Fibroblast of skin of scalp (primary cell): Measurements from ENCODE around the gene ZAP70.
A peak's percentile ranks its signal among the peaks of the same experiment; 100 is the strongest.
"Not testable (repeated sequence)": the region's sequence is repeated elsewhere in the genome, so short reads cannot be mapped to it uniquely, and the experiment has no call there.

Experiments used
- DNase-seq: peaks from one replicate; pipeline ENCODE4 v3.0.0-alpha.2; 2013

ZAP70 gene

DNA sequence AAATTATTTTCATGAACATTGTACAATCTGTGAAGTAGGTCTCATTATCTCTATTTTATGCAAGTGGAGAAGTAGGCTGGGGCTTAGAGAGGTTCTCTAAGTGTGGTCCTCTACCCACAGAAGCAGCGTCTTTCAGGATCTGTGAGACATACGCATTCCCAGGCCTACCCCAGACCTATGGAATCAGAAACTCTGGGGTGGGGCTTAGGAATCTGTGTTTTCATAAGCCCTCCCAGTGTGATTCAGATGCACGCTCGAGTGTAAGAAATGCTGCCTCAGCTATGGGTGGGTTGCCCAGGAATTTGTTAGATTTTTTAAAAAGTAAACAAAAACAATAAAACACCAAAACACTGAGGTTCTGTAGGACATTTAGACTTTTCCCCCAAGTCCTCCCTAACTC lies 14.8 kb upstream of the ZAP70 start:
- DNase-seq = no peak

DNA sequence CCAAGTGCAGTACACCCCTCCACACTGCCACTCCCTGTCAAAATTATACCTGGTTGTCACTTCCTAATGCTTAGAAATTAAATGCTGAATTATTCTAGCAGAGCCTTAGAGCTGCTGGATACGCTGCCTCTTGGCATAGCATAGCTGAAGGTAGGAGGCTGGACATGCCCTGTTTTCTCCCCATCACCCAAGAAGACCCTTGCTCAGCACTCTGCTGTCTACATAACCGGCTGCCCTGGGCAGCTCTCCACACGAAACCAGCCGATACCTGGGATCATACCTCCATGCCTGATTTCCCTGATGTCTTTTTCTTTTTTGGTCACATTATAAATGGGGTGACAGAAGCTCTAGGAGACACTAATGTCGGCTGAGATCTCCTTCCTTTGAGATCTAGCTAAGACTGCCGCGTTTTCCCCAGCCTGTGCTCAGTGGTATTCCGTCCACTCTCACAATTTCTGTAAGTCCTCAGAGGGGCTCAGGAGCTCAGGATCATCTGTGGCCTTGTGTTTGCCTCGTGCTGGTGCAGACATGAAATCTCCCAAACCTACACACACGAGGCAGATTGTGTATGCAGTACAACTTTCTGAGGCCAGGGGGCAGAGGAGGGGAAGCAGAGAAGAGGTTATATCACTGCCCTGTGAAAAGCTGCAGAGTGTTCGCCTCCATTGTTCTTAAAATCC lies 13.5 kb upstream of the ZAP70 start:
- peak; percentile 57 for DNase-seq

DNA sequence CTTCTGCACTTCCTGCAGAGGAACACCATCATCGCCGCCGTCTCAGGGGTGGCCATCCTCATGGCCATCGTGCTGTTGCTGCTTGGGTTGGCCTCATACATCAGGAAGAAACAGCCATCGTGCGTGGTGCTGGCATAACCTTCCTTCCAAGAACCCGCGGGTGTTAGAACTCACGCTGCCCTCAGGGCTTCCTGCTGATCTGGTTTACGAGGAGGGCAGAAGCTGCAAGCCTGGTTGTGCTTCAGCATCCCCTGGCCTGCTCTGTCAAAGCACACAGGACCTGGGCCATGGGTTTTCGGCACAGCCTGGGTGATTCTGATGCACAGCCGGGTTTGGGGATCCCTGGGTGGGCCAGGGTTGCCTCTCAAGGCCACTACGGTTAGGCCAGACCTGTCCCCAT lies 12.2 kb upstream of the ZAP70 start:
- no peak for DNase-seq

DNA sequence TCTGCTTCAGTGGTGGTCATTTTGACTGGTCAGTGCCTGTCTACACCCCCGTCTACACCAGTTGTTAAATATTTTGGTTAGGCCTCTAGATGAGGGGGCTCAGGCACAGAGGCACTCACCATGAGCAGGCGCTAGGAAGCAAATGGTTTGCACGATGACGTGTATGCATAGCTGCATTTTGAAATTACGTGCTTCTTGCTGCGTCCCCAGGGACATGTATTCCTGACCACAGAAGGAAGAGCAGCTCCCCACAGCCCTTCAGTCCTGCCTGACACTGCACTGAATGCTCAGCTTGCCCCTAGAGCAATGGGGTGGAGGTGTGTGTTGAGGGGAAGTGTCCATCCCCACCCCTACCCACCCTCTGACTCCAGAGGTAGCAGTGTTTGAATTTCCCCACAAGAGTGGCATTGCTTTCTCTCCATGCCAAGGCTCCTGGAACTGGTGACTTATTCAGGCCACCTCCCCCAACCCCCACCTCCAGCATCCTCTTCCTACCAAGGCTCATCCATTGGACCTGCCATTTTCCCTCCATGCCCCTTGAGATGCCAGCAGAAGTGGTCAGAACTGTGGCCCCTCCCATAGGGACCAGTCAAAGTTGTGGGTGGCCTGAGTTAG lies 11.4 kb upstream of the ZAP70 start:
- DNase-seq = peak; percentile 55

DNA sequence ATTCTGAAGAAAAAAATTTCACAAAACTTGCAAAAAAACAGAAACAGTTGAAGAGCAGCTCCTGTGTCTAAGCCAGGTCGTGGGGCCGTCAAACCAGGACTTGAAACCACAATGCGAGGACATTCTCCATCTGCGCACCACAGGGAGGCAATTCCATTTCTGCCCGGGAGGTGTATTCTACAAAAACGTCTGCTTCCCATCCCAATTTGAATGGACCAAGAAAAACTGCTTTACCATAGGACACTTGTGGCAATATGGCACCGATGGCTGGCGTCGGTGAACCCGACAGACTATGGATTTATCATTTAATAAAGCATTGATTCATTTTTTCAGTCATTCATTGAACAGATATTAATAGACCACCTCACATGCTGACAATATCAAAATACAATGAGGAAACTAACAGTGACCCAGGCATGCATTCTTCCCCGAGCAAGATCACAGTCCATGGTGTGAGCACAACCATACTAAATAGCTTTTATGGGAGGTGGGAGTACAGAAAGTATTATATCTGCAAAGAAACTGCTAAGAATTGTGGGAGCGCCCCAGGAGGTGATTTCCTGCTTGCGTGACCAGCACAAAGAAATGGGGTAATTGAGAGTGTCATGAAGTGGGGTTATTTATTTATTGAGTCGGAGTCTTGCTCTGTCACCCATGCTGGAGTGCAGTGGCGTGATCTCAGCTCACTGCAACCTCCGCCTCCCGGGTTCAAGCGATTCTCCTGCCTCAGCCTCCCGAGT lies 10.5 kb upstream of the ZAP70 start:
- DNase-seq = no peak

DNA sequence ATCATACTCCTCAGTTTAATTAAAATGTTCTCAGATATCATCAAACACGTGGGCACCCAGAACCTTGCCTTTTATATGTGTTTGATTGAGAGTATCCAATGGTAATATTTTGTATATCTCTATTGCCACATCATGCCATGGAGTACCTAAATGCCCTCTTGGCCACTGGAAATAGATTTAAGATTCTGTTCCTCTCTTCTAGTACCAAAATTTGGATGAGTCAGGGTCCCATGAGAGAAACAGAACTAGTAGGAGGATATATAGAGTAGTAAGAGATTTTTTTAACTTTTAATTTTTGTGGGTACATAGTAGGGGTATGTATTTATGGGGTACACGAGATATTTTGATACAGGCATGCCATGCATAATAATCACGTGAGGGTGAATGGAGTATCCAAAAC lies 9.6 kb upstream of the ZAP70 start:
- no peak for DNase-seq

DNA sequence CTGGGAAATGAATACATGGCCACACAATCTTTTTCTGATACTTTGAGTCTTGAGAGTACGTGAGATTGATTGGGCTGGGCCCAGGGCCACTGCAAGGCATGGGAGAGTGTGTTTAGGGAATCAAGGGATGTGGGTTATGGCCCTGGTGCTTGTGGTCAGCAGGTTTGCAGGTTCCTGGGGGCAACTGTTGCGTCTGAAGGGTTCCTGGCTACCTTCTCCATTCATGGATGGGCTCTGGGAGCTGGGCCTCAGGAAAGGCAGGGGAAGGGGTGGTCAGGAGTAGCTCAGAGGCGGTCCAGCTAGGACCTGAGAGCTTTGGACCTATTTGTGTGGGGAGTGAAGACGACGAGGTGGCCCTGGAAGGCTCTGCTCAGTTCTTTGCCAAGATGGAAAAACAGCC lies 8.4 kb upstream of the ZAP70 start:
- DNase-seq = no peak

DNA sequence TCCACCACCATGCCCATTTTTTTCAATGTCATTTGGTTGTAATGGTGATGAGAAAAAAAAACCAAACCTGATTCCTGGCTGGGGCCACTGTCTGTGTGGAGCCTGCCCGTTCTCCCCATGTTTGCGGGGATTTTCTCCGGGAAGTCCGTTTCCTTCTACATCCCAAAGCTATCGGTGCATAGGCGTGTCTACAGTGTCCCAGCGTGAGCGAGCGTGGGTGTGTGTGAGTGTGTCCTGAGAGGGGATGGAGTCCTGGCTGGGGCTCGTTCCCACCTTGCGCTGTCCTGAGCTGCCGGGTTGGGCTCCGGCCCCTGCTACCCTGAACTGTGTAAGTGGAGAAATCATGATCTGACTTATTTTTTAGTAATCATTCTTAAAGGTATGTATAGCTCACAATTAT lies 7.3 kb upstream of the ZAP70 start:
- DNase-seq = no peak

DNA sequence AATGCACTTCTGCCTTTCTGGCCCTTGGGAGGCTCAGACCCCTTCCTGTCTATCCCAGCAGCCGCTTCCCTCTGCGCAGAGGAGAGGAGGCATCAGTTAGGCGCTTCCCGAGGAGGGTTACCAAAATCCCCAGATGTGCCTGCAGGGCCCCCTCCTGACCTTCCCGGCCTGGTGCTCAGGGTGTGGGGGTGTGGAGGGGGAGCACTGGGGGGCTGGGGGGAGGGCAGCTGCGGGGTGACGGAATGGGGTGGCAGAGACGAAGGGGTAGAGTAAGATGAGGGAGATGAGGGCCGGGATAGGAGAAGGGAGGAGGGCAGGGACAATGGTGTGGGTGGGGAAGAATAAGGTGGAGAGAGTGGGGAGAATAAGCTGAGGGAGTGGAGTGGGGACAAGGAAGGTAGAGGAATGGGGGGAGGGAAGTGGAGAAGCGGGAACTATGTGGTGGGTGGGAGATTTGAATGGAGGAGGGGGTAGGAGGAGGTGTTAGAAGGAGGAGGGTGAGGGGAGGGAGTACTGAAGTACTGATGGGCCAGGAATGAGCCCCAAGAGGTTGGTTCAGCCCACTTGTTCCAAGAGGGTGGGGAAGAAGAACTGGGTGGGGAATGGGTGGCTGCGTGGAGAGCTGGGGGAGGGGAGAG lies 6.5 kb upstream of the ZAP70 start:
- DNase-seq = no peak

DNA sequence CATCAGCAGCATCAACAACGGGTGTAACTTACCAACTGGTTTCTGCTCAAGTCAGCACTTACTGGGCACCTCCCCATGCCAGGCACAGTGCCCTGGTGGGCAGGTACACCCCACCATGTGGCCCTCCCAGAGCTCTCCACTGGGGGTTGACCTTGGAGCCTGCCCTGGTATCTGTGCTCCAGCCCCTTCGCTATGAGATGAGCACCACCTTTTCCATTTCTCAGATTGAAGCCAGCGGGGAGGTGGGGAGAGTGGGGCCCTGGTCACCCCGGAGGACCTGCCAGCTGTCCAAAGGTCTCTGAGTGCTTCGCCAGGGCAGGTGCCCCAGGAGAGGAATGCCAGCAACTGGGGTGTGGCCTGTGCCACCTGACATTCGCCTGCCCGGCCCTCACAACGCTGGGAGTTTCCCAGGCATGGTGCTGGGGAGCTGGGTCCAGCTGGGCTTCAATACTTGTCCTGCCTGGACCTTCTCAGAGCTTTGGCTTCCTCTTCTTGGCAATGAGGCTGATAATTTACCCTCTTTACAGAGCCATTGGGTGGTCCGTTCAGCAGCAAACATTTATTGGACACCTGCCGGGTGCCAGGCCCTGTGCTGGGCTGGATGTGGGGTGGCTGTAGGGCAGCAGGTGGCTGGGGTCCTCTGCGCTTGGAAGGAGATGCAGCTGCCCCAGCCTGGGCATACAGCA lies 5.9 kb upstream of the ZAP70 start:
- no peak for DNase-seq

DNA sequence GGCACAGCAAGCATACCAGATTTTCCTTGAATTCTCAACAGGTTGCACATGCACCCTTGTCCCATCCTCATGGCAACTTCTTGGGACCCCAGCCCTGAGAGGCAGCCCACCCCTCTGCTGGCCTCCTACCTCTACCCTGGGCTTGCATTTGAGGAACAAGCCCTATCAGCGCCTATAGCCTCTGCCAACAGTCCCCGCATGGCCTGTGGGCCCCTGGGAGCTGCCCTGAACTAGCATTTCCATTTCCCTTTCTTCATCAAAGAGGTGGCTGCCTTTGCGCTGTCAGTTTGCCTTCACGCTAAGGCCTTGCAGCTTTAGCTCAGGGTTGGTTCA lies 5.4 kb upstream of the ZAP70 start:
- no peak for DNase-seq

DNA sequence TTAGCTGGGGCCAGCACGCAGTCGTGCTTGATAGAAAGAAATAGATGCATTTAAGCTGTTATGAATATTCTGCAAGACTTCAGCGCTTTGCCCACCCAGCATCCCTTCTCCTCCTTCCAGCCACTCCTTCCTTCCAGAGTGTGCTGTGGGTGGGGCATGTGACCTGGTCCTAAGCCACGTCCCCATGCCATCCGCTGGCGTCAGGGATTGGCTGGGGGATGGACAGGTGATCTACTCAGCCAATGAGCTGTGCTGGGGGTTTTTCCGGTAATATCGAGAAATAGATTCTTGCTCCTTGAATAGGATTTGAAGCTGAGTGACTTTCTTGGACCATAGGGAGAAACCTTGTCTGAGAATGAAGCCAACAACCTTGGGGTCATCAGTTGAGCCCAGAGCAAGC lies 4.8 kb upstream of the ZAP70 start:
- no peak for DNase-seq

DNA sequence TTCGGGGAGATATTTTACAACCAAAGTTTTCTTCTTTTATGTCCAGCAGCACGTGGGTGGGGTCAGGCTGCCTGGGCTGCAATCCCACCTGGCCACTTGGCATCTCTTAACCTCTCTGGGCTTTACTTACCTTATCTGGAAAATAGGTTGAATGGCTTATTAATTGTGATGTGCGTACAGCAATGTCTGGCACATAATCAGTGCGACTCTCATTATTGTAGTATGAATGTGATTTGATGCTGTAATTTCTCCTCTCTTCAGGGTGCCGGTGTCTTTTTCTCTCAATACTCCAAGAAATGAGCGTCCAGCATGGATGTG lies 2.0 kb upstream of the ZAP70 start:
- DNase-seq = no peak

DNA sequence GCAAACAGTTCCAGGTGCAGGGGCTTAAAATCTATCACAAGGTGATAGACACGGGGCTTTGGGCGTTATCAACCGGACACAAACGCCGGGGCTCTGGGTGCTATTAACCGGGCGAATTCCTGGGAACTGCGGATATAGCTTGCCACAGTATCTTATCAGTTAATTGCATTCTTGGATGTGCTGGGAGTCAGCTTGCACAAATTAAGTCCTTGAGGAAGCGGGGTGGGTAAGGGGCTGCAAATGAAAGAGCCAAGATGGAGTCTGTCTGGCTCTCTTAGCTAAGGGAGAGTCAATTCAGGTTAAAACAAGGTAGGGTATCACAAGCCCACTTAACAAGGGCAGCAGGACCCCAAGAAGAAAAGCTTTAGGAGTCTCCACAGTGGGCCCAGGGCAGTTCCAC lies 1.2 kb upstream of the ZAP70 start:
- DNase-seq = not testable (repeated sequence)

DNA sequence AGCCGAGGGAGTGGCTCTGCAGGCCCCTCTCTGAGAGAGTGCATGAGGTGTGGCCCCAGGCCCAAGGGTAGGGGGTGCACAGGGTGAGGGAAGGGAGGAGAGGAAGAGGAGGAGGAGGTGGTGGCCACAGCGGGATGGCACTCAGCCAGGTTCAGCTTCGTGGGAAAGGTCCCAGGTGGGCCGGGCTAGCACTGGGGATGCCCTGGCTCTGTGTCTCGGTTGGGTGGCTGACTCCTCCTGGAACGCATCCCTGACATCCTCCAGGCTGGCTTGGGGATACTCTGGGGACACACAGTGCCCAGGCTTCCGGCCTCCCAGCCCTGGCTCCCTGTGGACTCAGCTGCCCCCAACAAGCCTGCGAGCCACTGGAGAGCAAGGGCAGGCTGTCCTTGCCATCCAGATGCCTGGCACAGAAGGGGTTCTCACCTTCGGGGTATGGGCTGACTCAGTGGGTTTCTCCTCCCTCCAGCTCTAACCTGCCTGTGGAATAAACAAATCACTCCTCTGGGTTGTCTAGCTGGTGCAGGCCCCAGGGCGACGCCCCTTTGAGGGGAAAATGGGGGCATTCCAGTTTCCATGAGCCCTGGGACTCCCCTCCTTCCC lies 582 bp upstream of the ZAP70 start:
- no peak for DNase-seq

DNA sequence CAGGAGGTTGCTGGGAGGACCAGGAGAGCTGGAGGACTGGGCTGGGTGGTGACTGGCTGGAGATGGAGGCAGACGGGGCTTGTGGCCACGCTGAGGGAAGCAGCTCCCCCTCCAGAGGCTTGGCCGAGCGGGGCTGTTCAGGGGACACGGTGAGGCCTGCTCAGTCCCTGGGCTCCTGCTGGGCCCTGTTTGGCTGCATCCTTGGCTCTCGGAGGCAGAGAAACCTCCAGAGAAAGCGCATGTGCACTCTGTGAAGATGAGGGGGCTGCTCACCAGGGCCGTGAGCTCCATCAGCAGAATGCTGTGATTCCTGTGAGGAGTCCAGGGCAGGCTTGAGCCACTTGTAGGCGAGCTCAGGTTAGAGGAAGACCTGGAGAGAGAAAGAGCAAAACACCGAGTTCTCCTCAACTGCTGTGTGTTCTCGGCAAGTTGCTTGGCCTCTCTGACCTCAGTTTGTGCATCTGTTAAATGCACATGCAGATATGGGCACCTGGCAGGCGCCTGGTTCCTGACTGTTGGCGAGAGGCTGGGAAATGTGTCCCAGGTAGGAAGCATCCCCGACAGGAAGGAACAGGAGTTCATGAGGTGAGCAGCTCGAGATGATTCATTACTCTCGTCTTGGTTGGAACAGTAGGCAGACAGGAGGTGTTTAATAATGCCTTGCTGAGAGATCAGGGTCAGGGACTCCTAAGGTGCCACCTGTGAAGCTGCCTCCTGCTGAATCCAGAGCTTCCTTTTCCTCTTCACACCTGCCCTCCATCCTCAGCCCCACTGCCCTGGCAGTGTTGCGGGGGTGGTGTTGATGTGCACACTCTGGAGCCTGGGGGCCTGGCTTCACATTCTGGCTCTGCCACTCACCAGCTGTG lies 941 bp downstream of the ZAP70 start:
- DNase-seq = no peak

DNA sequence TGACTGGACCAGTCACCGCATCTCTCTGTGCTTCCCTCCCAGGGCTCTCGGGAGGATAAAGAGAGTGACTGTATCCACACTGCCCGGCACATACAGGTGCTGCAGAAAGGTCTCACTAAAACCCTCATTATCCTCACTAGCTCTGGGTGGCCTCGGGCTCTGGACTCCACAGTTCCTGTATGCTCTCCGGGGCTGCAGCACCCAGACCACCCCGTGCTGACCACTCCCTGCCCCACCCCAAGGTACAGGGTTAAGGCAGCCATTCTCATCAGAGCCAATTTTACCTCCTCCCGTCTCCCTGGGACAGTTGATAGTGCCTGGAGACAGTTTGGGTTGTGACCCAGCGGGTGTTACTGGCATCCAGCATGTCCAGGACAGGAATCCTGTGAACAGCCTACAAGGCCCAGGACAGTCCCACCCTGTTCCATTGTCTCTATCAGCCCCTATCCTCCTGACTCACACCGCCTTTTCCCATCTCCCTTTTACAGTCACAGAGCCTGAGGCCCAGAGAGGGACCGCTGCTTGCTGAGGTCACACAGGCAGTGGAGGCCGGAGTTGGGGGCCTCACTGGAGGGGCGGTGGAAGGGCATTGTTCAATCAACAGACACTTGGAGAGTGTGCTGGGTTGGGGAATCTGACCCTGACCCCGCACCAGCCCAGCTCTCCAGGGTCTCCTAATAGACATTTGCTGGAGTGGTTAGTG lies 1.7 kb downstream of the ZAP70 start:
- DNase-seq = no peak

DNA sequence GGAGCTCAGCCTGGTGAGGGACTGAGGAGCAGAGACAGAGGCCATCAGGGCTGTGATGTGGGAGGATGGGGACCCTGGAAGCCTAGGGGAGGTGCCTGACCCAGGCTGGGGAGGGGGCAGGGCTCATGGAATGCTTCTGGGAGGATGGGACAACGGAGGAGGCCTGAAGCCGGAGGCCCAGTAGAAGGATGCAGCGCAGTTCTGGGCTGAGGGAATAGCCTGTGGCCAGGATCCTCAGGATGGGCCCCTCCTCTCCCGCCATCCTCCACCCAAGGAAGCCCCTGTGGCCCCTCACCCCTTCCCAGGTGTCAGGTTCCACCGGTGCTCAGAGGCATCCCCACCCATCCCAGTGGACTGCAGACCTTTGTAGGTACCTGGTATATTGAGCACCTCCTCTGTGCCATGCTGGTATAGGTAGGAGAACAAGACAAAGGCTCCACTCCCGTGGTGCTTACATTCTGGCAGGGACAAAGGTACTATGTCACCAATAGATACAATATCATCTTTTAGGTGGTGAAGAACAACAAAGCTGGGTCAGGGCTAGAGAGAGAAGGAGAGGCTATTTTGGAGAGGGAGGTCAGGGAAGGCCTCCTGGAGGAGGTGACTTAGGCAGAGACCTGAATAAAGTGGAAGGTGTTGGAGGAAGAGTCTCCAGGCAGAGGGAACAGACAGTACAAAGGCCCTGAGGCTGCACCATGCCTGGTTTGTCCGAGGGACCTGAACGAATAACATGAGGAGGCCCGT lies 2.7 kb downstream of the ZAP70 start:
- no peak for DNase-seq

DNA sequence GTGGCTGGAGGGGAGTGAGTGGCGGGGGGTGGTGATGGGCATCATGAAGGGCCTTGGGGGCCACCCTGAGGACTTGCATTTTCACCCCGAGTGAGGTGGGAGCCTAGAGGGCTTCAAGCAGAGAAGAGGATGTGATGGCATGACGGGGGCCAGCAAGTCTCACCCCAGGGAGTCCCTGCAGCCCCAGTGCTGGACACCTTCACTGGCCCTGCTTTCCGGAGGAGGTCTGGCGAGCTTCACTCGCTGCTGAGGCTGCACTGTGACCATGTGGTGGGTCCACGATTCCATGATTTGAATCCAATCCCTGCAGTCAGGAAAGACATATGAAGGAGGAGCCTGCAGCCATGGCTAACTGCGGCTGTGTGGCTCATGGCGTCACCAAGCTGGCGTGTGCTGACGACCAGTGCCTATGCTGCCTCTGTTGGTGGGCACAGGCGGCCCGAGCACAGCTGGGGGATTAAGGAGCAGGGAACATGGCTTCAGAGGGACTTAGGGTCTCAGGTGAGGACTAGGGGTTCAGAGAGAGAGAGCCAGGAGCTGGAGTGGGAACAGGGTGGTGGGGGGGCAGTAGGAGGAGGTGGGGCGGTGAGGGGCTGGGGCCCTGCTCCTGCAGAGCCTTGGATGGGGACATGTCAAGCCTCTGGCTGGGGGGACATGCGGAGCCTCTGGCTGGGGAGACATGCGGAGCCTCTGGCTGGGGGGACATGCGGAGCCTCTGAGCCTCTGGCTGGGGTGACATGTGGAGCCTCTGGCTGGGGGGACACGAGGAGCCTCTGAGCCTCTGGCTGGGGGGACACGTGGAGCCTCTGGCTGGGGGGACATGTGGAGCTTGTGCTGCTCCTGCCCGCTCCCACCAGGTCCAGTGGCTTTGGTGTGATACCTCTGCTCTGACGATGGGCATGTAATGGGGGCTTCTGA lies 3.6 kb downstream of the ZAP70 start:
- no peak for DNase-seq
